Neural crest cell (in vitro differentiated cells): ENCODE results near the gene TADA2B. TPM values are rescaled to one million over a fixed set of nuclear protein-coding genes. Genes with fewer than 3 reads are reported as not detected.
A peak's percentile ranks its signal among the peaks of the same experiment; 100 is the strongest.

Source experiments
- DNase-seq: peaks from one replicate; pipeline ENCODE4 v3.0.0; 2021; ENCODE audit warnings: low read depth, mixed read lengths, low spot score
- H3K27ac Mint-ChIP-seq: one replicate; pipeline ENCODE4 v1.8.0; 2021; ENCODE audit warnings: mild to moderate bottlenecking, mixed read lengths; ENCODE audit not compliant: unreplicated experiment
- H3K27me3 Mint-ChIP-seq: 2 replicates; pipeline ENCODE4 v1.8.0; 2021; ENCODE audit warnings: low read depth, mild to moderate bottlenecking, mixed read lengths
- H3K36me3 Mint-ChIP-seq: 2 replicates; pipeline ENCODE4 v1.8.0; 2021; ENCODE audit warnings: low read depth, mild to moderate bottlenecking, mixed read lengths
- H3K4me1 Mint-ChIP-seq: 2 replicates; pipeline ENCODE4 v1.8.0; 2021; ENCODE audit warnings: mixed read lengths
- H3K4me3 Mint-ChIP-seq: one replicate; pipeline ENCODE4 v1.8.0; 2021; ENCODE audit warnings: mild to moderate bottlenecking, mixed read lengths
- H3K9me3 Mint-ChIP-seq: 2 replicates; pipeline ENCODE4 v1.8.0; 2021; ENCODE audit warnings: mixed read lengths
- total RNA-seq: library from RNA; stranded (reverse); gene quantifications from 2 replicates; pipeline ENCODE4 v1.2.1, GENCODE V29; 2021
- TF ChIP-seq, protein P1 (sequence below): fragments of 200-600 bp; sonication (generic); conservative IDR thresholded peaks from 2 replicates; pipeline ENCODE4 v1.5.0; 2021; ENCODE audit warnings: antibody characterized with exemption, mild to moderate bottlenecking

TADA2B gene
- total RNA-seq, 1 donor from 2014 or later, result 19.2 TPM

DNA sequence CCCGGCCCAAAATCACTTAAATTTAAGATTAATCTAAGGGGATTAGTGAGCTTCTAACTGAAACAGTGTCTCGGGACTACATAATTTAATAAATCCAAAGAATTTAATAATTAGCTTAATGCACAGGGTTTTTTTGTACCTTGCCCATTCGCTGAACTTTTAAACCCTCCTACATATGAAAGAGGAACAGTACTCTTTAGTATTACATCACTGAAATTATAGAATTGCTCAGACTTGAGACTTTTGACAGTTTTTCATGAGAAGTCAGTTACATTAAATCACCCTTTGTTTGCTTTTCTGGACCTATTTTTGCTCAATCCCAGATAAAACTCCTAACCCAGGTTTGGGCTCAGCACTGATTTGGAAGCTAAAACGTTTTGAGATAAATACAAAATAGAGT is 2.4 kb upstream of the TADA2B start:
- no peak for DNase-seq
- Mint-ChIP-seq H3K27ac (no peak overlapping the region), H3K27me3 (no peaks in the 10 kb centered on the region), H3K36me3 (no peaks in the 10 kb centered on the region), H3K4me3 (peak overlapping the region; percentile 91), H3K4me1 (peaks cover 32% of the 10 kb centered on the region), H3K9me3 (no peaks in the 10 kb centered on the region)
- TF ChIP-seq, protein P1, sequence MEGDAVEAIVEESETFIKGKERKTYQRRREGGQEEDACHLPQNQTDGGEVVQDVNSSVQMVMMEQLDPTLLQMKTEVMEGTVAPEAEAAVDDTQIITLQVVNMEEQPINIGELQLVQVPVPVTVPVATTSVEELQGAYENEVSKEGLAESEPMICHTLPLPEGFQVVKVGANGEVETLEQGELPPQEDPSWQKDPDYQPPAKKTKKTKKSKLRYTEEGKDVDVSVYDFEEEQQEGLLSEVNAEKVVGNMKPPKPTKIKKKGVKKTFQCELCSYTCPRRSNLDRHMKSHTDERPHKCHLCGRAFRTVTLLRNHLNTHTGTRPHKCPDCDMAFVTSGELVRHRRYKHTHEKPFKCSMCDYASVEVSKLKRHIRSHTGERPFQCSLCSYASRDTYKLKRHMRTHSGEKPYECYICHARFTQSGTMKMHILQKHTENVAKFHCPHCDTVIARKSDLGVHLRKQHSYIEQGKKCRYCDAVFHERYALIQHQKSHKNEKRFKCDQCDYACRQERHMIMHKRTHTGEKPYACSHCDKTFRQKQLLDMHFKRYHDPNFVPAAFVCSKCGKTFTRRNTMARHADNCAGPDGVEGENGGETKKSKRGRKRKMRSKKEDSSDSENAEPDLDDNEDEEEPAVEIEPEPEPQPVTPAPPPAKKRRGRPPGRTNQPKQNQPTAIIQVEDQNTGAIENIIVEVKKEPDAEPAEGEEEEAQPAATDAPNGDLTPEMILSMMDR, result no peak

- Mint-ChIP-seq H3K27me3 (no peaks in the 10 kb centered on the region), H3K27ac (no peak overlapping the region), H3K9me3 (no peaks in the 10 kb centered on the region), H3K36me3 (no peaks in the 10 kb centered on the region), H3K4me3 (peak overlapping the region; percentile 91), H3K4me1 (peaks cover 34% of the 10 kb centered on the region)
- TF ChIP-seq, protein P1, result no peak
- DNase-seq, result no peak
These were observed 1.9 kb upstream of the TADA2B start for GRCh38 chr4:7041246-7041645.

- H3K27me3 Mint-ChIP-seq, result no peaks in the 10 kb centered on the region
These were observed 1.2 kb upstream of the TADA2B start for GRCh38 chr4:7041801-7042502.

DNA sequence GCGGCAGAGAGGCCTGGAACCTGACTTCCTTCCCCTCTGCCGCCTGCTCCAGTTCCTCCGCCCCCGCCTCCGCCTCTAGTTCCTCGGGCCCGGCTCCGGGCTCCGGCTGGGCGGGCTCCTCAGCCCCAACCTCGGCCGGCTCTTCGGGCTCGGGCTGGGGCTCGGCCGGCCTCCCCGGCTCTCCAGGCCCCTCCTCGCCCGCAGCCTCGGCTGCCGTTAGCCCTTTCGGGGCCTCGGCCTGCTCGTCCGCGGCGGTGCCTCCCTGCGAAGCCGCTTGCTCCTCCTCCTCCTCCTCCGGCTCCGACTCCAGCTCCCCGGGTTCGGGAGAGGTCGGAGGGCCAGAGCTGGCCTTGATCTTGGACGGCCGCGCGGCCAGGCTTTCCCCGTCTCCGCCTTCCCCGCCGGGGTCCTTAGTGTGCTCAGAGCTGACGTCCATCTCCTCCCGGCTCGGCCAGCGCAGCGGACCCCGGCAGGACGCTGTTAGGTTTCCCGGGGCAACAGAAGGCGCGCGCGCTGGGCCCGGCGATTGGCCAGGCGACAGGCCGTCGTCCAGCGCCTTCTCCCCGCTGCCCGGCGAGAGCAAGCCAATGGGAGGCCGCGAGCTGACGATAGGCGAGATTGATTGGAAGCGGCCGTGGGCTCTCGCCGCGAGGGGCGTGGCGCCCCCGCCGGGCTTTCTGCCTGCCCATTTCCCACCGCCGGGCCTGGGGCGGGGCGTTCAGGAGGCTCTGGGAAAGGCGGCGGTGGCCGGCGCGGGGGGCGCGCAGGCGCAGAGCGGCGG is 479 bp upstream of the TADA2B start:
- H3K4me3 Mint-ChIP-seq, result peak overlapping the region; percentile 96
- TF ChIP-seq, protein P1, result peak; percentile 51
- peak; percentile 95 for DNase-seq
- no peaks in the 10 kb centered on the region for H3K9me3 Mint-ChIP-seq
- H3K27ac Mint-ChIP-seq, result peak overlapping the region; percentile 88
- H3K4me1 Mint-ChIP-seq, result peaks cover 34% of the 10 kb centered on the region
- H3K27me3 Mint-ChIP-seq, result no peaks in the 10 kb centered on the region
- H3K36me3 Mint-ChIP-seq, result no peaks in the 10 kb centered on the region

More at GRCh38 chr4:7041801-7042502, 1.2 kb upstream of the TADA2B start:
- no peaks in the 10 kb centered on the region for H3K36me3 Mint-ChIP-seq
- no peaks in the 10 kb centered on the region for H3K9me3 Mint-ChIP-seq
- no peak for DNase-seq
- H3K4me1 Mint-ChIP-seq, result peaks cover 34% of the 10 kb centered on the region
- TF ChIP-seq, protein P1, result no peak
- H3K4me3 Mint-ChIP-seq, result peak overlapping the region; percentile 91
- H3K27ac Mint-ChIP-seq, result peak overlapping the region; percentile 72

- DNase-seq, result no peak
These were observed 1.2 kb downstream of the TADA2B start for GRCh38 chr4:7044137-7044930.

More at GRCh38 chr4:7044137-7044930, 1.2 kb downstream of the TADA2B start:
- H3K36me3 Mint-ChIP-seq, result no peaks in the 10 kb centered on the region
- no peak overlapping the region for H3K27ac Mint-ChIP-seq
- H3K4me3 Mint-ChIP-seq, result peak overlapping the region; percentile 92
- no peaks in the 10 kb centered on the region for H3K27me3 Mint-ChIP-seq
- TF ChIP-seq, protein P1, result no peak
- peaks cover 34% of the 10 kb centered on the region for H3K4me1 Mint-ChIP-seq
- H3K9me3 Mint-ChIP-seq, result no peaks in the 10 kb centered on the region
